Activated CD4-positive, alpha-beta T cell treated with anti-CD3 and anti-CD28 coated beads for 36 hours (primary cell): ENCODE data around the gene ANKMY1. TPM values are rescaled to one million over a fixed set of nuclear protein-coding genes. Genes with fewer than 3 reads are reported as not detected.

Experiments used
- ATAC-seq: fragments of 200-7000 bp; cut with Tn5 transposase; one replicate; pipeline ENCODE4 v1.10.0; 2021; ENCODE audit warnings: mild to moderate bottlenecking, moderate library complexity
- CTCF ChIA-PET: fragments of 350-600 bp; sonication (Branson Sonifier 250); formaldehyde crosslinking; loops from one replicate; lab custom pipeline; 2021; ENCODE audit warnings: antibody characterized with exemption; lab: Charles Lee
- POLR2A ChIA-PET: fragments of 350-600 bp; sonication (Branson Sonifier 250); formaldehyde crosslinking; loops from one replicate; lab custom pipeline; 2021; ENCODE audit warnings: antibody characterized with exemption, inconsistent platforms; lab: Charles Lee
- DNase-seq: peaks from one replicate; pipeline ENCODE4 v3.0.0-alpha.2; 2020
- H3K27ac Mint-ChIP-seq: one replicate; pipeline ENCODE4 v1.8.0; 2021; ENCODE audit warnings: mixed read lengths
- H3K27me3 Mint-ChIP-seq: one replicate; pipeline ENCODE4 v1.8.0; 2021; ENCODE audit warnings: mixed read lengths
- H3K36me3 Mint-ChIP-seq: one replicate; pipeline ENCODE4 v1.8.0; 2021; ENCODE audit warnings: low read depth, mixed read lengths
- H3K4me1 Mint-ChIP-seq: one replicate; pipeline ENCODE4 v1.8.0; 2021; ENCODE audit warnings: mixed read lengths
- H3K4me3 Mint-ChIP-seq: one replicate; pipeline ENCODE4 v1.8.0; 2021; ENCODE audit warnings: mild to moderate bottlenecking, moderate library complexity, mixed read lengths
- H3K9me3 Mint-ChIP-seq: one replicate; pipeline ENCODE4 v1.8.0; 2021; ENCODE audit warnings: low read depth, mixed read lengths
- intact Hi-C, 2 experiments: fragments of 100-400 bp; cut with DNase I in 1 of 2; cut with micrococcal nuclease in 1 of 2; formaldehyde crosslinking; loops; one replicate each; pipeline versions ENCODE4 v1.14.2 to v1.15.1; 2022 to 2024; cut with DNase I, micrococcal nuclease
- total RNA-seq, 2 experiments: library from RNA; stranded (reverse); gene quantifications; one replicate each; pipeline ENCODE4 v1.2.3, GENCODE V29; 2021

ANKMY1 gene
- total RNA-seq, 2 experiments from 2014 or later: 20.7 to 24.0 TPM

- no peaks in the 10 kb centered on the region for H3K4me1 Mint-ChIP-seq
- peaks cover 16% of the 10 kb centered on the region for H3K27me3 Mint-ChIP-seq
- intact Hi-C loops: no loop called here
- no peaks in the 10 kb centered on the region for H3K9me3 Mint-ChIP-seq
- H3K27ac Mint-ChIP-seq: no peak overlapping the region
- ChIA-PET CTCF (no interaction called here), POLR2A (no interaction called here)
- no peak overlapping the region for H3K4me3 Mint-ChIP-seq
- ATAC-seq: no peak
- peak; percentile 3 for DNase-seq
- H3K36me3 Mint-ChIP-seq: no peaks in the 10 kb centered on the region
These were observed 99.5 kb downstream of the ANKMY1 start for GRCh38 chr2:240458044-240458899.

- ATAC-seq (no peak), DNase-seq (no peak)
- intact Hi-C loops: no loop called here
- H3K4me3 Mint-ChIP-seq: no peak overlapping the region
- H3K9me3 Mint-ChIP-seq: no peaks in the 10 kb centered on the region
- no peaks in the 10 kb centered on the region for H3K4me1 Mint-ChIP-seq
- POLR2A ChIA-PET: no interaction called here
- no peak overlapping the region for H3K27ac Mint-ChIP-seq
- CTCF ChIA-PET: no interaction called here
- H3K36me3 Mint-ChIP-seq: no peaks in the 10 kb centered on the region
- peaks cover 16% of the 10 kb centered on the region for H3K27me3 Mint-ChIP-seq
These were observed 100.4 kb downstream of the ANKMY1 start for GRCh38 chr2:240457223-240458043.

- ChIA-PET CTCF (no interaction called here), POLR2A (no interaction called here)
- ATAC-seq: no peak
- DNase-seq: no peak
- Mint-ChIP-seq H3K4me3 (no peak overlapping the region), H3K9me3 (no peaks in the 10 kb centered on the region), H3K36me3 (no peaks in the 10 kb centered on the region), H3K4me1 (peaks cover 4% of the 10 kb centered on the region), H3K27me3 (peaks cover 21% of the 10 kb centered on the region), H3K27ac (no peak overlapping the region)
- intact Hi-C loops: no loop called here
These were observed 101.2 kb downstream of the ANKMY1 start for GRCh38 chr2:240456447-240457222.

GRCh38 chr2:240455647-240456446, 101.9 kb downstream of the ANKMY1 start:
- DNase-seq: no peak
- ChIA-PET POLR2A (no interaction called here), CTCF (no interaction called here)
- intact Hi-C loops: no loop called here
- Mint-ChIP-seq H3K36me3 (no peaks in the 10 kb centered on the region), H3K9me3 (no peaks in the 10 kb centered on the region), H3K4me1 (peaks cover 4% of the 10 kb centered on the region), H3K27me3 (peaks cover 22% of the 10 kb centered on the region), H3K4me3 (no peak overlapping the region), H3K27ac (no peak overlapping the region)
- no peak for ATAC-seq

GRCh38 chr2:240455272-240455646, 102.5 kb downstream of the ANKMY1 start:
- H3K4me3 Mint-ChIP-seq: no peak overlapping the region
- no peaks in the 10 kb centered on the region for H3K9me3 Mint-ChIP-seq
- intact Hi-C loops: no loop called here
- CTCF ChIA-PET: no interaction called here
- H3K27me3 Mint-ChIP-seq: peaks cover 28% of the 10 kb centered on the region
- H3K36me3 Mint-ChIP-seq: no peaks in the 10 kb centered on the region
- no peak overlapping the region for H3K27ac Mint-ChIP-seq
- DNase-seq: no peak
- no peak for ATAC-seq
- peaks cover 4% of the 10 kb centered on the region for H3K4me1 Mint-ChIP-seq
- POLR2A ChIA-PET: no interaction called here

- no peak for ATAC-seq
- peaks cover 4% of the 10 kb centered on the region for H3K4me1 Mint-ChIP-seq
- ChIA-PET POLR2A (no interaction called here), CTCF (no interaction called here)
- peaks cover 30% of the 10 kb centered on the region for H3K27me3 Mint-ChIP-seq
- intact Hi-C loops: no loop called here
- H3K36me3 Mint-ChIP-seq: no peaks in the 10 kb centered on the region
- H3K9me3 Mint-ChIP-seq: no peaks in the 10 kb centered on the region
- no peak for DNase-seq
- H3K4me3 Mint-ChIP-seq: peak overlapping the region; percentile 21
- no peak overlapping the region for H3K27ac Mint-ChIP-seq
These were observed 103.5 kb downstream of the ANKMY1 start for GRCh38 chr2:240454106-240454901.

GRCh38 chr2:240453461-240454105, 104.2 kb downstream of the ANKMY1 start:
- Mint-ChIP-seq H3K4me1 (peaks cover 4% of the 10 kb centered on the region), H3K4me3 (peak overlapping the region; percentile 21), H3K27me3 (peaks cover 30% of the 10 kb centered on the region), H3K9me3 (no peaks in the 10 kb centered on the region), H3K27ac (no peak overlapping the region), H3K36me3 (no peaks in the 10 kb centered on the region)
- CTCF ChIA-PET: no interaction called here
- DNase-seq (no peak), ATAC-seq (no peak)
- POLR2A ChIA-PET: no interaction called here
- intact Hi-C loops: no loop called here

- intact Hi-C loops: no loop called here
- Mint-ChIP-seq H3K27me3 (peaks cover 30% of the 10 kb centered on the region), H3K9me3 (no peaks in the 10 kb centered on the region), H3K27ac (no peak overlapping the region), H3K4me1 (peaks cover 4% of the 10 kb centered on the region), H3K36me3 (no peaks in the 10 kb centered on the region), H3K4me3 (peak overlapping the region; percentile 38)
- DNase-seq (peak; percentile 22), ATAC-seq (peak; percentile 23)
- POLR2A ChIA-PET: no interaction called here
- CTCF ChIA-PET: no interaction called here
These were observed 105.1 kb downstream of the ANKMY1 start for GRCh38 chr2:240452462-240453256.

- intact Hi-C loops: no loop called here
- no peak for DNase-seq
- no peaks in the 10 kb centered on the region for H3K9me3 Mint-ChIP-seq
- H3K27me3 Mint-ChIP-seq: peaks cover 30% of the 10 kb centered on the region
- peak overlapping the region; percentile 38 for H3K4me3 Mint-ChIP-seq
- ChIA-PET POLR2A (no interaction called here), CTCF (no interaction called here)
- no peak for ATAC-seq
- H3K27ac Mint-ChIP-seq: no peak overlapping the region
- H3K36me3 Mint-ChIP-seq: no peaks in the 10 kb centered on the region
- peaks cover 4% of the 10 kb centered on the region for H3K4me1 Mint-ChIP-seq
These were observed 105.9 kb downstream of the ANKMY1 start for GRCh38 chr2:240451791-240452461.
